ENCODE results near the gene C6orf120.

DNA sequence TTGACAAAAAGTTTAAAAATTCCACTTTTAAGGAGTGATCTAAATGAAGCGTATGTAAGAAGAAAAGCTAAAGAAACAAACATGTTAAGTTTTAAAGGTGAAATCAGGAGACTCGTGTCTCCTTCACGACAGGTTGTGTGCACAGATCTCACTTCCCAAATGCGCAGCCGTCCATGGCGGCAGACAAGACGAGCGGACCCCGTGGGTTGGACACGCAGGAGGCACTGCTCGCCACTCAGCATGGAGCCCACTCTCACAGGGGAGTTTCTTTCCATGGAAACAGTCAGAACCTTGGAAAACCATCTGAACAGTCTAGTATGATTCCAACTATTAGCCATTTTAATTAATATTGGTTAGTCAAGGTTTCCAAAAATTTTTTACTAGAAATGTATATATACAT is 49.0 kb upstream of the C6orf120 start:
- no peak for TF ChIP-seq POLR2A (IDR thresholded peaks at IDR 0.05; ENCODE audit: low read length)
- no peak for TF ChIP-seq GATA1 (IDR thresholded peaks at IDR 0.05; ENCODE audit: low read depth, low read length)

Measured in erythroblast (primary cell).